T-cell (primary cell): ENCODE measurements around the gene ATP5MC2. TPM values are rescaled to one million over a fixed set of nuclear protein-coding genes. Genes with fewer than 3 reads are reported as not detected.
"Not testable (repeated sequence)": the region's sequence is repeated elsewhere in the genome, so short reads cannot be mapped to it uniquely, and the experiment has no call there.

Source experiments
- ATAC-seq, 4 experiments: fragments of 200-7000 bp in 3 of 4; fragments of 150-1000 bp in 1 of 4; cut with Tn5 transposase; replicated peaks in 1 of 4; 1 replicate in 3 of 4; 2 replicates in 1 of 4; pipeline ENCODE4 v1.10.0; 2021; ENCODE audit warnings: moderate library complexity in 3 of 4, mild to moderate bottlenecking in 2 of 4, moderate number of reproducible peaks in 1 of 4
- CTCF ChIA-PET, 2 donors: fragments of 300-600 bp; sonication (Branson Sonifier 250); formaldehyde crosslinking; loops; one replicate each; lab custom pipeline; 2022; ENCODE audit warnings: antibody characterized with exemption in 2 of 2; lab: Charles Lee
- POLR2A ChIA-PET, 2 donors: fragments of 300-600 bp; sonication (Branson Sonifier 250); formaldehyde crosslinking; loops; one replicate each; lab custom pipeline; 2022; ENCODE audit warnings: antibody characterized with exemption in 2 of 2; lab: Charles Lee
- DNase-seq, 35 experiments: peaks; one replicate each; pipeline versions ENCODE4 v3.0.0 to v3.0.0-alpha.2; 2013 to 2023
- H3K27ac ChIP-seq: one replicate; pipeline ENCODE4 v1.5.1; 2013; ENCODE audit warnings: low read length
- H3K27me3 ChIP-seq, 2 experiments: replicated peaks in 1 of 2; 1 replicate in 1 of 2; 2 replicates in 1 of 2; pipeline versions ENCODE4 v1.6.1 to v1.7.0; 2013; ENCODE audit warnings: low read length in 1 of 2, mixed read lengths in 1 of 2; ENCODE audit not compliant: control insufficient read depth in 2 of 2, insufficient read depth in 2 of 2; ENCODE audit errors: extremely low read depth in 1 of 2
- H3K36me3 ChIP-seq, 2 donors: 1 replicate in 1 of 2; 2 replicates in 1 of 2; pipeline versions ENCODE4 v1.6.1 to v1.7.0; 2013; ENCODE audit warnings: low read length in 1 of 2; ENCODE audit not compliant: control insufficient read depth in 2 of 2, insufficient read depth in 1 of 2; ENCODE audit errors: extremely low read depth in 1 of 2
- H3K4me1 ChIP-seq, 2 experiments: 1 replicate in 1 of 2; 2 replicates in 1 of 2; pipeline versions ENCODE4 v1.6.1 to v1.7.0; 2013; ENCODE audit warnings: low read length in 2 of 2, mixed read lengths in 1 of 2; ENCODE audit not compliant: insufficient read depth in 2 of 2, control insufficient read depth in 1 of 2; ENCODE audit errors: extremely low read depth in 1 of 2
- H3K4me3 ChIP-seq, 2 donors: 1 replicate in 1 of 2; 2 replicates in 1 of 2; pipeline versions ENCODE4 v1.5.1 to v1.7.0; 2013; ENCODE audit warnings: mild to moderate bottlenecking in 2 of 2, low read length in 1 of 2, moderate library complexity in 1 of 2; ENCODE audit not compliant: control insufficient read depth in 1 of 2; ENCODE audit errors: extremely low read depth in 1 of 2
- H3K9me3 ChIP-seq: 2 replicates; pipeline ENCODE4 v1.7.0; 2013
- H3K27ac Mint-ChIP-seq, 2 donors: one replicate each; pipeline ENCODE4 v1.8.0; 2020 to 2021; ENCODE audit warnings: mild to moderate bottlenecking in 2 of 2, mixed read lengths in 2 of 2
- H3K27me3 Mint-ChIP-seq, 2 donors: one replicate each; pipeline ENCODE4 v1.8.0; 2021 to 2022; ENCODE audit warnings: mixed read lengths in 2 of 2
- H3K36me3 Mint-ChIP-seq: one replicate; pipeline ENCODE4 v1.8.0; 2021; ENCODE audit warnings: mixed read lengths
- H3K4me1 Mint-ChIP-seq, 3 donors: one replicate each; pipeline ENCODE4 v1.8.0; 2020 to 2022; ENCODE audit warnings: mixed read lengths in 3 of 3, mild to moderate bottlenecking in 1 of 3
- H3K4me3 Mint-ChIP-seq, 3 donors: one replicate each; pipeline ENCODE4 v1.8.0; 2020 to 2022; ENCODE audit warnings: mild to moderate bottlenecking in 3 of 3, mixed read lengths in 3 of 3, moderate library complexity in 3 of 3
- H3K9me3 Mint-ChIP-seq, 3 donors: one replicate each; pipeline ENCODE4 v1.8.0; 2020 to 2022; ENCODE audit warnings: mixed read lengths in 3 of 3
- WGBS: methylation state at CpG from one replicate; pipeline ENCODE4 v1.1.5; 2013; ENCODE audit warnings: missing lambda C conversion rate; ENCODE audit not compliant: insufficient coverage; 5-methylcytosine and 5-hydroxymethylcytosine counted together
- total RNA-seq, 35 experiments: library from RNA in 6 of 35; stranded (reverse) in 6 of 35; fragments of 120-200 nt in 1 of 35; gene quantifications; one replicate each; pipeline versions ENCODE4 v1.2.1 to v1.2.4 and lab custom pipeline; 2013 to 2026

ATP5MC2 gene
- total RNA-seq (100 to 1,000 TPM; 223 to 283 (median 251) TPM), total RNA-seq (lab: John Stamatoyannopoulos, UW) (64.2 to 148 (median 105) reads per million in 29 experiments)
- 198 TPM for total RNA-seq (2013)

DNA sequence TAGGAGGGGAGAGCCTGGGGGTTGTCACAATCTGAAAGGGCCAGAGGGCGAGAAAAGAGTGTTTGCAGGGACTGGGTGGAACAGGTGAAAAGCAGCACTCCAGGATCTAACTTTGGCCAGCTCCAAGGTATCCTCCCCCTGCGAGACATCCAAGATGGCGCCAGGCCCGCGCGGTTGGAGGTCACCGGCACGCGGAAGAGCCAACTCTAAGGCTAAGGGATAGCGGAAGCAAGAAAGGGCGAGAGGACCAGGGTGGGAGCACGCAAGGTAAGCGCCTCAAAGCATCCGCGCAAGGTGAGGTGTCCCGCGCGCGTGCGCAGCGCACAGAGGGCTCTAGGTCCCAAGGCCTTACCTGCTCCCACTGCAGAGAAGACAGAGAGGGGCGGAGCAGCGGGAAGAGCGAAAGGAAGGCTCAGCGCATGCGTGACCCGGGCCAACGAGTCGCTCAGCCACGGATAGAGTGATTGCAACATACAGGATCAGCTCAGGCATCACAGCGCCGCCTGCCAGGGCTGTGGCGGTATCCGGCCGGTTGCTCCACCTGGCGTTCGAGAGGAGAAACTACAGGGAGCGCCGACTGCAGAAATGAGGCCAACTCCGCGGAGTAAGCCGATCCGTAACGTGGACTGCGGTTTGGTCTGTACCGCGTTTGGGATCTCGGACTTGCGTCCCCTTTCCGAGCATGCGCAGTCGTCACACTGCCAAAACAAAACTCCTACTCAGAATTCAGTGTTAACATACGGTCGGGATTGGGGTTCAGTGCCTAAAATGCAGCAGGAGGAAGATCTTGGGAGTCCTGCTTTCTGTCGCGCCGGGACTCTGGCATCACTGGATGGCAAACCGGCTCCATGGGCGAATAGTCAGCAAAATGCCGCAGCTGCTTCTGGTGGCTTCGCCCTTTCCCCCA, at the start of gene ATP5MC2:
TSS of gene ATP5MC2 (minus strand) at position 383 of the 907 bp plus-strand sequence. CDS start 3,469 bp downstream, outside the sequence.
- Histone ChIP-seq H3K4me3 (peak within 1 kb of the TSS; percentile 64 to 82), H3K27ac (peak within 1 kb of the TSS; percentile 55), H3K36me3 (peaks cover 6 to 27% of the 10 kb centered on the region in 2 donors), H3K27me3 (peaks cover 3 to 19% of the 10 kb centered on the region in 2 experiments), H3K9me3 (no peaks in the 10 kb centered on the region), H3K4me1 (peaks cover 19 to 27% of the 10 kb centered on the region in 2 experiments)
- H3K4me1 Mint-ChIP-seq = peaks cover 20 to 40% (median 39%) of the 10 kb centered on the region in 3 donors
- WGBS = under 1% methylated on average over 54 of the region's 61 CpGs
- CTCF ChIA-PET = interaction anchor here (0.5 to 3.4 kb wide), 18 partner anchors 10 to 741 kb away, joined by 3 to 35 read pairs (median 3); partner anchors contain the start of genes ATF7 (in 1 of the 2), CALCOCO1 (in 1 of the 2), SP1 (in 1 of the 2) and TARBP2 (in 1 of the 2)
- ATAC-seq (peak; percentile 90 to 94 (median 93)), DNase-seq (peak; percentile 92 to 100 (median 96))
- H3K9me3 Mint-ChIP-seq = no peaks in the 10 kb centered on the region
- peaks cover 15 to 23% of the 10 kb centered on the region in 2 donors for H3K27me3 Mint-ChIP-seq
- H3K4me3 Mint-ChIP-seq = peak within 1 kb of the TSS; percentile 87 to 93 (median 92)
- peak within 1 kb of the TSS; percentile 92 to 97 for H3K27ac Mint-ChIP-seq
- POLR2A ChIA-PET = interaction anchor here (0.5 to 1.1 kb wide), 3 partner anchors 49 to 350 kb away, joined by 3 read pairs; no protein-coding TSS in a partner anchor
- peaks cover 18% of the 10 kb centered on the region for H3K36me3 Mint-ChIP-seq

DNA sequence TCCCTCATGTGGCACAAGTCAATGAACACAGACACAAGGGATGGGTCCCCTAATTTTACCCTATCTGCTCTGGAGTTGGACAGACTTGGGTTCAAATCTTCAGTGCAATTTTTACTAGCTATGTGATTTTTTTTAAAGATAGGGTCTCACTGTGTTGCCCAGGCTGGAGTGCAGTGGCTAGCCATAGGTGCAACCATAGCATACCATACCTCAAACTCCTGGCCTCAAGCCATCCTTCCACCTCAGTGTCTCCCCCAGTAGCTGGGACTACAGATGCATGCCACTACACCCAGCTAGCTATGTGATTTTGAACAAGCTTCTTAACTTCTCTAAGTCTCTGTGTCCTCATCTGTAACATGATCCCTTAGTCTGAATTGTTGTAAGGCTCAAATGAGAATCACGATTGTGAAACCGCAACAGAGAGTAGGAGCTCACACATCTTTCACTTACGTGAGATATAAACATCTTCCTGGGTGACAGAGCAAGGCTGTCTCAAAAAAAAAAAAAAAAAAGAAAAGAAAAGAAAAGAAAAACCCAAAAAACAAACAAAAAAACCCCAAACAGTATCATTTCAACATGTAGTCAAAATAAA, 46.7 kb upstream of the ATP5MC2 start:
- Mint-ChIP-seq H3K4me1 (peaks cover 23 to 25% (median 23%) of the 10 kb centered on the region in 3 donors), H3K27me3 (no peaks in the 10 kb centered on the region), H3K4me3 (no peak overlapping the region), H3K36me3 (peaks cover 57% of the 10 kb centered on the region), H3K27ac (no peak overlapping the region), H3K9me3 (no peaks in the 10 kb centered on the region)
- no CpG with 5 or more reads among the region's 3 CpGs for WGBS
- no peak overlapping the region for H3K4me3 ChIP-seq
- ATAC-seq (no peak), DNase-seq (no peak)
- peaks cover 11 to 64% of the 10 kb centered on the region in 2 donors for H3K36me3 ChIP-seq
- H3K4me1 ChIP-seq = peaks cover 2 to 22% of the 10 kb centered on the region in 2 experiments
- no peak overlapping the region for H3K27ac ChIP-seq
- ChIA-PET POLR2A (interaction anchor here (0.6 to 0.9 kb wide), 3 partner anchors 17 to 180 kb away, joined by 3 to 6 read pairs (median 4); no protein-coding TSS in a partner anchor), CTCF (interaction anchor here (0.6 to 1.0 kb wide), 4 partner anchors 13 to 601 kb away, joined by 3 to 5 read pairs (median 4); no protein-coding TSS in a partner anchor)
- H3K27me3 ChIP-seq = no peaks in the 10 kb centered on the region
- no peaks in the 10 kb centered on the region for H3K9me3 ChIP-seq

DNA sequence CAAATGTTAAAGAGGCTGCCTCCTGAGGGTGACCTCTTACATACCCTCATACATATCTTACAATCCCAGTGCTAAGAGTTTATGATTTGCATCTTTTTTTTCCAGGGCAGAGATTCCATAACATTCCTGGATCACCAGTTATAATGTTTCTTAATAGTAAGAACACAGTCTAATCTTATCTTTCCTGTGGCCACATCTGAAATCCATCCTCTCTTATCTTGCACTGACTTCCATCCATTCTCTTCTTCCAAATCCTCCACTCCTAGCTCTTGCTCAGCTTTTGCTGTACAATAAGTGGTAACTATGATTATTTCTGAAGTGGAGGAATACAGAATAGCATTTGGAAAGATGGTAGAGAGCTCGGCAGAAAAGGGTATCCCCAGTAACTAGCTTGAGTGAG, 45.1 kb upstream of the ATP5MC2 start:
- Mint-ChIP-seq H3K27ac (no peak overlapping the region), H3K36me3 (peaks cover 70% of the 10 kb centered on the region), H3K9me3 (no peaks in the 10 kb centered on the region), H3K4me1 (peaks cover 7 to 11% (median 9%) of the 10 kb centered on the region in 3 donors), H3K27me3 (no peaks in the 10 kb centered on the region), H3K4me3 (no peak overlapping the region)
- no peak overlapping the region for H3K27ac ChIP-seq
- ChIA-PET POLR2A (no interaction called here), CTCF (no interaction called here)
- no peaks in the 10 kb centered on the region for H3K9me3 ChIP-seq
- ATAC-seq (no peak), DNase-seq (no peak)
- no peak overlapping the region for H3K4me3 ChIP-seq
- WGBS = 83% methylated on average over 1 of the region's 1 CpG
- H3K36me3 ChIP-seq = peaks cover 11 to 75% of the 10 kb centered on the region in 2 donors
- H3K4me1 ChIP-seq = peaks cover 0 to 10% of the 10 kb centered on the region in 2 experiments
- no peaks in the 10 kb centered on the region for H3K27me3 ChIP-seq

DNA sequence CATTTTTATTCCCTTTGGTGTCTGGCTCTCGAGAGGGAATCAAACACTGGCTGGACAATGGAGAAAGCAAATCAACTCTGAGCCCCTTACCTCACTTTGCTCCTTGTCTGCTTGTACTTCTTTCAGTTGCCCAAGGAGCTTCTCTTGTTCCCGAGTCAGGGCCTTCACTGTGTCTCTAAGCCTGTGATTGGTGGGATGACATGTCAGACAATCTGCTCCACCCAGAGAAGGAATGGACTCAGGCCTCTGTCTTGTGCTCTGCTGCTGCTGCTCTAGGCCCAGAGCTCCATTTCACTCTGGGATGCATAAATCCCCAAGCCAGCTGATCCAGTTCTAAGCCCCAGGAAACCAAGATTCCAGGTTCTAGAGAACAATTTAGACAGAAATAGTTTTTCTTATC, 43.8 kb upstream of the ATP5MC2 start:
- H3K9me3 Mint-ChIP-seq = no peaks in the 10 kb centered on the region
- CTCF ChIA-PET = interaction anchor here in 1 of 2 donors (0.5 kb wide), 1 partner anchor 27 kb away, joined by 4 read pairs; no protein-coding TSS in a partner anchor
- 100% methylated on average over 2 of the region's 2 CpGs for WGBS

DNA sequence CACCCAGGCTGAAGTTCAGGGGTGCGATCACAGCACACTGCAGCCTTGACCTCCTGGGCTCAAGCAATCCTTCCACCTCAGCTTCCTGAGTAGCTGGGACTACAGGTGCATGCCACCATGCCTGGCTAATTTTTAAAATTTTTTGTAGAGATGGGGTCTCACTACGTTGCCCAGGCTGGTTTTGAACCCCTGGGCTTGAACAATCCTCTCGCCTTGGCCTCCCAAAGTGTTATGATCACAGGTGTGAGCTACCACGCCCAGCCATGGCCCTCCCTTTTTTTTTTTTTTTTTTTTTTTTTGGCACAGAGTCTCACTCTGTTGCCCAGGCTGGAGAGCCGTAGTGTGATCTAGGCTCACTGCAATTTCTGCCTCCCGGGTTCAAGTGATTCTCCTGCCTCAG, 42.7 kb upstream of the ATP5MC2 start:
- H3K4me3 Mint-ChIP-seq, H3K27ac Mint-ChIP-seq, H3K27me3 Mint-ChIP-seq, H3K4me1 Mint-ChIP-seq, H3K4me1 ChIP-seq, ATAC-seq, H3K27me3 ChIP-seq, H3K27ac ChIP-seq, H3K4me3 ChIP-seq, DNase-seq, POLR2A ChIA-PET, H3K9me3 ChIP-seq, H3K9me3 Mint-ChIP-seq: not testable (repeated sequence)
- 92% methylated on average over 5 of the region's 6 CpGs for WGBS
- H3K36me3 Mint-ChIP-seq = peaks cover 70% of the 10 kb centered on the region
- peaks cover 9 to 82% of the 10 kb centered on the region in 2 donors for H3K36me3 ChIP-seq
- CTCF ChIA-PET = interaction anchor here in 1 of 2 donors (0.7 kb wide), 2 partner anchors 32 to 476 kb away, joined by 3 to 6 read pairs; no protein-coding TSS in a partner anchor

More for the DNA sequence above, 43.8 kb upstream of the ATP5MC2 start:
- no peak overlapping the region for H3K27ac Mint-ChIP-seq
- no peaks in the 10 kb centered on the region for H3K27me3 ChIP-seq
- H3K4me1 ChIP-seq = no peaks in the 10 kb centered on the region
- H3K36me3 ChIP-seq = peaks cover 11 to 82% of the 10 kb centered on the region in 2 donors
- POLR2A ChIA-PET = no interaction called here
- H3K36me3 Mint-ChIP-seq = peaks cover 70% of the 10 kb centered on the region
- no peak overlapping the region for H3K27ac ChIP-seq
- no peak for DNase-seq
- H3K4me3 Mint-ChIP-seq = no peak overlapping the region
- H3K4me1 Mint-ChIP-seq = peaks cover 0 to 2% (median 0%) of the 10 kb centered on the region in 3 donors
- no peaks in the 10 kb centered on the region for H3K27me3 Mint-ChIP-seq
- H3K9me3 ChIP-seq = no peaks in the 10 kb centered on the region
- no peak for ATAC-seq
- no peak overlapping the region for H3K4me3 ChIP-seq

DNA sequence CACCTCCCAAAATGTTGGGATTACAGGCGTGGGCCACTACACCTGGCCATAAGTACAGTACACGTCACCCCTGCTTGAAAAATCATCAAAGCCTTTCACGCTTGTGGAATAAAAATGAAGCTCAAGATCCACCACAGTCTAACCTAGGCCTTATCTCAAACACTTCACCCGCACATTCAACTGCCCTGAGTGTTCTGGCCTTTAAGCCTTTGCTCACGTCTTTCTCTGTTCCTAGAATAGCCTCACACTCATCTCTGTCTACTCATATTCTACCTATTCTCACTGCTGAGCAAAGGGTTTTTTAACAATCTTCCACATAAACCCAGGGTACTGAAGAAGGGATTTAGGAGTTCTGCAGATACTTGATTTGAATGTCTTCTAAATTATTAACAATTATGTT, 41.4 kb upstream of the ATP5MC2 start:
- CTCF ChIA-PET = interaction anchor here in 1 of 2 donors (0.5 to 0.9 kb wide), 2 partner anchors 15 to 30 kb away, joined by 3 read pairs; no protein-coding TSS in a partner anchor
- H3K36me3 ChIP-seq = peaks cover 9 to 79% of the 10 kb centered on the region in 2 donors
- WGBS = 94% methylated on average over 4 of the region's 5 CpGs

More for the DNA sequence above, 41.4 kb upstream of the ATP5MC2 start:
- H3K4me3 ChIP-seq = no peak overlapping the region
- H3K36me3 Mint-ChIP-seq = peaks cover 70% of the 10 kb centered on the region
- H3K9me3 ChIP-seq = no peaks in the 10 kb centered on the region
- no peak for ATAC-seq
- no peak overlapping the region for H3K27ac Mint-ChIP-seq
- no peak overlapping the region for H3K4me3 Mint-ChIP-seq
- H3K27ac ChIP-seq = no peak overlapping the region
- H3K27me3 Mint-ChIP-seq = no peaks in the 10 kb centered on the region
- no peaks in the 10 kb centered on the region for H3K4me1 Mint-ChIP-seq
- no peaks in the 10 kb centered on the region for H3K9me3 Mint-ChIP-seq
- H3K4me1 ChIP-seq = no peaks in the 10 kb centered on the region
- no peaks in the 10 kb centered on the region for H3K27me3 ChIP-seq
- POLR2A ChIA-PET = no interaction called here
- no peak for DNase-seq
